Gastrocnemius medialis (tissue), 4 donors: ENCODE measurements around the gene PGGHG. TPM values are rescaled to one million over a fixed set of nuclear protein-coding genes. Genes with fewer than 3 reads are reported as not detected.
A peak's percentile ranks its signal among the peaks of the same experiment; 100 is the strongest.

Experiments
- ATAC-seq, 2 donors: fragments of 150-250 bp; one replicate each; pipeline ENCODE4 v1.9.1; 2016
- DNase-seq, 2 donors: peaks; one replicate each; pipeline ENCODE4 v3.0.0-alpha.2; 2019
- H3K27ac ChIP-seq, 4 donors: fragments of 200-600 bp; sonication (generic); 1 replicate in 1 of 4; 2 replicates in 3 of 4; pipeline ENCODE4 v1.5.1; 2016 to 2018; ENCODE audit warnings: mild to moderate bottlenecking in 2 of 4, moderate library complexity in 1 of 4
- H3K27me3 ChIP-seq, 3 donors: fragments of 200-600 bp; sonication (generic) in 2 of 3; 1 replicate in 1 of 3; 2 replicates in 2 of 3; pipeline versions ENCODE4 v1.5.1 to v1.6.0; 2016 to 2019; ENCODE audit warnings: mild to moderate bottlenecking in 1 of 3, moderate library complexity in 1 of 3
- H3K36me3 ChIP-seq, 2 donors: fragments of 200-600 bp; sonication (generic) in 1 of 2; one replicate each; pipeline ENCODE4 v1.5.1; 2017 to 2018
- H3K4me1 ChIP-seq, 2 donors: fragments of 200-600 bp; sonication (generic) in 1 of 2; one replicate each; pipeline ENCODE4 v1.5.1; 2016 to 2017; ENCODE audit warnings: mild to moderate bottlenecking in 2 of 2
- H3K4me3 ChIP-seq, 4 donors: fragments of 200-600 bp; sonication (generic) in 3 of 4; 1 replicate in 1 of 4; 2 replicates in 3 of 4; pipeline ENCODE4 v1.5.1; 2016 to 2019; ENCODE audit warnings: mild to moderate bottlenecking in 2 of 4
- H3K9me3 ChIP-seq, 3 donors: fragments of 200-600 bp; sonication (generic) in 2 of 3; 1 replicate in 1 of 3; 2 replicates in 2 of 3; pipeline ENCODE4 v1.5.1; 2016 to 2019
- POLR2A ChIP-seq, 2 donors: fragments of 450-650 bp; IDR thresholded peaks; one replicate each; pipeline ENCODE4 v1.6.1; 2017; ENCODE audit warnings: antibody characterized with exemption in 2 of 2, mild to moderate bottlenecking in 2 of 2, moderate library complexity in 2 of 2
- in situ Hi-C, 4 donors: fragments of 200-750 bp; cut with MboI; loops; one replicate each; pipeline versions ENCODE4 v1.15.0 to v1.8.0; 2017; ENCODE audit warnings: low sequenced_read_pairs in 4 of 4
- intact Hi-C: fragments of 100-400 bp; cut with DNase I; formaldehyde crosslinking; loops from one replicate; pipeline ENCODE4 v1.15.1; 2023; ENCODE audit warnings: low total_unique reads
- total RNA-seq, 4 donors: library from RNA; depleted of rRNA; stranded (reverse); fragments of >200 nt; gene quantifications; one replicate each; pipeline versions ENCODE4 v1.1.0 to v1.2.3, GENCODE V29; 2016
- TF ChIP-seq, protein P1 (sequence below), 5 experiments: fragments of 450-650 bp in 3 of 5; fragments of 200-600 bp in 2 of 5; sonication (generic) in 2 of 5; IDR thresholded peaks in 4 of 5; conservative IDR thresholded peaks in 1 of 5; 1 replicate in 4 of 5; 2 replicates in 1 of 5; pipeline ENCODE4 v1.5.1; 2016 to 2019; ENCODE audit warnings: antibody characterized with exemption in 5 of 5, mild to moderate bottlenecking in 3 of 5, moderate library complexity in 3 of 5

PGGHG gene
- total RNA-seq, 4 donors from 2014 or later, result 0.98 to 3.4 (median 2.7) TPM

DNA sequence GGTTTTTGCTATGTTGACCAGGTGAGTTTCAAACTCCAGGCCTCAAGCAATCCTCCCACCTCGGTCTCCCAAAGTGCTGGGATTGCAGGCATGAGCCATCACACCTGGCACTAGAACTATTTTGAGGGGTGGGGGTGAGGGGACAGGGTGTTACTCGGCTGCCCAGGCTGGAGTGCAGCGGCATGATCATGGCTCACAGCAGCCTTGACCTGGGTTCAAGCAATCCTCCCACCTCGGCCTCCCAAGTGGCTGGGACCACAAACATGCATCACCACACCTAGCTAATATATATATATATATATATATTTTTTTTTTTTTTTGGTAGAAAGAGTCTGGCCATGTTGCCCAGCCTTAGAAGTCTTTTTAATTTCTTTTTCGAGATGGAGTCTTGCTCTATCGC lies 48.8 kb downstream of the PGGHG start:
- intact Hi-C loops (no loop called here), in situ Hi-C loops (no loop called here)
- no peaks in the 10 kb centered on the region for H3K9me3 ChIP-seq
- no peak overlapping the region for H3K4me3 ChIP-seq
- DNase-seq (no peak), ATAC-seq (no peak)
- no peaks in the 10 kb centered on the region for H3K36me3 ChIP-seq
- TF ChIP-seq, protein P1, sequence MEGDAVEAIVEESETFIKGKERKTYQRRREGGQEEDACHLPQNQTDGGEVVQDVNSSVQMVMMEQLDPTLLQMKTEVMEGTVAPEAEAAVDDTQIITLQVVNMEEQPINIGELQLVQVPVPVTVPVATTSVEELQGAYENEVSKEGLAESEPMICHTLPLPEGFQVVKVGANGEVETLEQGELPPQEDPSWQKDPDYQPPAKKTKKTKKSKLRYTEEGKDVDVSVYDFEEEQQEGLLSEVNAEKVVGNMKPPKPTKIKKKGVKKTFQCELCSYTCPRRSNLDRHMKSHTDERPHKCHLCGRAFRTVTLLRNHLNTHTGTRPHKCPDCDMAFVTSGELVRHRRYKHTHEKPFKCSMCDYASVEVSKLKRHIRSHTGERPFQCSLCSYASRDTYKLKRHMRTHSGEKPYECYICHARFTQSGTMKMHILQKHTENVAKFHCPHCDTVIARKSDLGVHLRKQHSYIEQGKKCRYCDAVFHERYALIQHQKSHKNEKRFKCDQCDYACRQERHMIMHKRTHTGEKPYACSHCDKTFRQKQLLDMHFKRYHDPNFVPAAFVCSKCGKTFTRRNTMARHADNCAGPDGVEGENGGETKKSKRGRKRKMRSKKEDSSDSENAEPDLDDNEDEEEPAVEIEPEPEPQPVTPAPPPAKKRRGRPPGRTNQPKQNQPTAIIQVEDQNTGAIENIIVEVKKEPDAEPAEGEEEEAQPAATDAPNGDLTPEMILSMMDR (IDR thresholded peaks at IDR 0.05 in 4 of 5, conservative IDR thresholded peaks at IDR 0.05 in 1 of 5), result no peak
- TF ChIP-seq POLR2A (IDR thresholded peaks at IDR 0.05), result no peak
- peak overlapping the region in 1 of 4 donors; percentile 29 for H3K27ac ChIP-seq
- H3K4me1 ChIP-seq, result peaks cover 8 to 16% of the 10 kb centered on the region in 2 donors
- H3K27me3 ChIP-seq, result peaks cover 0 to 6% (median 0%) of the 10 kb centered on the region in 3 donors

DNA sequence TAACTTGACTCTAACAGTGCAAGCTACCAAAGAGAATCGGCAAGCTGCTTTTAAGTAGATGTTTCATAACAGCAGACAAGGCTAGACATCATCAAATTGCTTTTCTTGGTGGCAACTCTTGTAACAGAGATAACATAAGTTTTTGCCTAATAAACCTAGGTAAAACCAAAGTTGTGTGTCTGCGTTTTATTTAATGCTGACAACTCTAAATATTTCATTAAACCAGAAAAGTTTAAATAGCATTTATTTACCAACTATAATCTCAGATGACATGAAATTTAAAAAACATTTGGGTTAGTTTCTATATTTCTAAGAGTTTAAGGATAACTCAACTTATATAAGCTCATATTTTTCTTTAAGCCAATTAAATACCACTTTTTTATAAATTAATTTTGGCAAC lies 51.0 kb downstream of the PGGHG start:
- peaks cover 0 to 2% (median 0%) of the 10 kb centered on the region in 3 donors for H3K27me3 ChIP-seq
- no peaks in the 10 kb centered on the region for H3K36me3 ChIP-seq
- H3K4me1 ChIP-seq, result peaks cover 8 to 16% of the 10 kb centered on the region in 2 donors
- H3K9me3 ChIP-seq, result no peaks in the 10 kb centered on the region
- in situ Hi-C loops, result no loop called here
- ATAC-seq, result no peak
- no peak for DNase-seq
- TF ChIP-seq POLR2A (IDR thresholded peaks at IDR 0.05), result no peak
- TF ChIP-seq, protein P1 (IDR thresholded peaks at IDR 0.05 in 4 of 5, conservative IDR thresholded peaks at IDR 0.05 in 1 of 5), result no peak
- intact Hi-C loops, result no loop called here
- no peak overlapping the region for H3K4me3 ChIP-seq
- H3K27ac ChIP-seq, result no peak overlapping the region

DNA sequence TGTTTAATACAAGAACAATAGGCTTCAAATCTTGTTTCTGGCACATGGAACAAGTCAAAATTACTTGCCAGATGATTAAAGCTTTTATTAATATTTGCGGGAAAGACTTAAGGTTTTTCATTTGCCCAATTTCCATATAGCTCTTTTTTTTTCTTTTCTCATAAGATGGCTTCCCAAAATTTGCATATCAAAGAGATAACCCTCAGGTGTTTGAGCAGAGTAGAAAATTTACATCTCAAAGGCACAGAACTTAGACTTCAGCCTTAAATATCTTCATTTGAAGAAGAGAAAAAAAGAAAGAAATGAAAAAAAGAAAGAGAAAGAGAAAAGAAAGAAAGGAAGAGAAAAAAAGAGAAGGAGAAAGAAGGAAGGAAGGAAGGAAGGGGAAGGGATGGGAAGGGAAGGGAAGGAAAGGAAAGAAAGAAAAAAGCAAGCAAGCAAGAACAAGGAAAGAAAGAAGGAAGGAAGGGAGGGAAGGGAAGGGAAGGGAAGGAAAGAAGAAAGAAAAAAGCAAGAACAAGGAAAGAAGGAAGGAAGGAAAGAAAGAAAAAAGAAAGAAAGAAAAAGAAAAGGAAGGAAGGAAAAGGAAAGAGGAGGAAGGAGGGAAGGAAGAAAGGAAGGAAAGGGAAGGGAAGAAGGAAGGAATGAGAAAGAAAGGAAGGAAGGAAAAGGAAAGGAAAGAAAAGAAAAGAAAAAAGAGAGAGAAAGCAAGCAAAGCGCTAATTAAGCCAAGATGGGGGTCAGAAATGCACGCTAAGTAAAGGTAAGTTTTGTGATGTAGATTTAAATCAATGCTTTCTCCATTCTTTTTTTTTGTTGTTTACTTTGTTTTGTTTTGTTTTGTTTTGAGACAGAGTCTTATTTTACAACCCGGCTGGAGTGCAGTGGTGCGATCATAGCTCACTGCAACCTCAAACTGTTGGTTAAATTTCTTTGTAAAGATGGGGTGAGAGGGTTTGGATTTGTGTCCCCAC lies 51.9 kb downstream of the PGGHG start:
- TF ChIP-seq POLR2A (IDR thresholded peaks at IDR 0.05), result no peak
- TF ChIP-seq, protein P1 (IDR thresholded peaks at IDR 0.05 in 4 of 5, conservative IDR thresholded peaks at IDR 0.05 in 1 of 5), result no peak
- H3K9me3 ChIP-seq, result no peaks in the 10 kb centered on the region
- in situ Hi-C loops, result no loop called here
- no peaks in the 10 kb centered on the region for H3K36me3 ChIP-seq
- ATAC-seq, result no peak
- no peak for DNase-seq
- intact Hi-C loops, result no loop called here
- H3K27ac ChIP-seq, result peak overlapping the region in 1 of 4 donors; percentile 53
- H3K4me1 ChIP-seq, result peaks cover under 1 to 10% of the 10 kb centered on the region in 2 donors
- H3K27me3 ChIP-seq, result peaks cover 0 to 2% (median 0%) of the 10 kb centered on the region in 3 donors
- no peak overlapping the region for H3K4me3 ChIP-seq

DNA sequence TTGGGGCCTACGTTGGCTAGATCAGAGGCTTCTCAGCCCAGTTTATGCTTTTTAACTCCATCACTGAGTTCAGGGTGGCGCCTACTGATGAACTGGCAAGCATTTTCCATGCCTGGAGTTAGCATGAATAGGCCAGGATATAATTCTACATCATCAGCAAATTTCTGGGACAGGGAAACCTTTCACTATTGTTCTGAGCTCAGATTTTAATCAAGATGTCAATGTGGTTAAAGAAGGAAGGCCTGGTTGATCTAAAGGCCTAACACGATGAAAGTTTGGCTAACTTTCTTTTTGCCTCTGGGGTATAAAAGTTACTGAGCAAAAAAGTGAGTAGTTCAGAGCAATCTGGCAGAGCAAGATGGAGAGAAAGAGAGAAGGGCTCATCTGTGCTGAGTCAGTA lies 53.4 kb downstream of the PGGHG start:
- peak; percentile 24 to 33 for ATAC-seq
- Histone ChIP-seq H3K9me3 (no peaks in the 10 kb centered on the region), H3K4me3 (no peak overlapping the region), H3K27me3 (peaks cover 0 to 2% (median 0%) of the 10 kb centered on the region in 3 donors), H3K4me1 (no peaks in the 10 kb centered on the region), H3K27ac (peak overlapping the region; percentile 27 to 57 (median 41)), H3K36me3 (no peaks in the 10 kb centered on the region)
- TF ChIP-seq POLR2A (IDR thresholded peaks at IDR 0.05), result no peak
- TF ChIP-seq, protein P1 (IDR thresholded peaks at IDR 0.05 in 4 of 5, conservative IDR thresholded peaks at IDR 0.05 in 1 of 5), result no peak
- no peak for DNase-seq
- in situ Hi-C loops, result no loop called here
- intact Hi-C loops, result no loop called here
